ENCODE data around the gene SPSB1.
A peak's percentile ranks its signal among the peaks of the same experiment; 100 is the strongest.

SPSB1 gene

DNA sequence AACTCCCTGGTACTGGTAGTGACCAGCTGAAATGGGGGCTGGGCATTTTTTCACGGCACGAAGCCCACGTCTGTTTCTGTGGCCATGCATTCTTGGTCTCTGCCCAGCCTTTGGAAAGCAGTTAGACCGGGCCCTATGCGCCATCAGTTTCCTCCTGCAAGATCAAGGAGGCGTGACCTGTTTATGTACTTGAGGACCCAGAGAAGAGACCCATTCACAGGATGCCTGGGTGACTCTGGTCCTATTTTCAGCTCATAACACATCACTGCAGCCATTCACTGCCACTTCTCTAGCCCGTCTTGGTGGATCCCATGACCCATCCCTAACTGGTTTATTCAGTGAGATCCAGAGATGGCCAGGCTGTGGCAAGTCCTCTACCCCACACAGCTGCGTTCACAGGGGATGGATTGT, 70.4 kb downstream of the SPSB1 start:
- no peak for ATAC-seq
- no peaks in the 10 kb centered on the region for H3K36me3 Mint-ChIP-seq
- no peak overlapping the region for H3K27ac Mint-ChIP-seq
- no peaks in the 10 kb centered on the region for H3K9me3 Mint-ChIP-seq
- DNase-seq (ENCODE audit: low spot score in 2 of 2): no peak
- no peak overlapping the region for H3K4me3 Mint-ChIP-seq
- H3K4me1 Mint-ChIP-seq: no peaks in the 10 kb centered on the region

DNA sequence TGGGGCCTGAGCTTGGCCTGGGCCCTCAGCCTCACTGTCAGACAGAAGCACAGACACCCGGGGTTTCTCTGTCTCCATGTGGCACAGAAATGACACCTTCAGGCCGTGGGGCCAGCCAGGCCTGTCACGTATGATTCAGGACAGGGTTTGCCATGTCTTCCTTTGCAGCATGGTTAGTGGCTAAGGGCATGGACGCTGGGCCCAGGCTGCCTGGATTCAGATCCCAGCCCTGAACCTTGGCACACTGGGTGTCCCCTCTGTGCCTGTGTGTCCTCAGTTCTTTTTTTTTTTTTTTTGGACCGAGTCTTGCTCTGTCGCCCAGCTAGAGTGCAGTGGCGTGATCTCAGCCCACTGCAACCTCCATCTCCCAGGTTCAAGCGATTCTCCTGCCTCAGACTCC, 73.6 kb downstream of the SPSB1 start:
- Mint-ChIP-seq H3K4me3 (no peak overlapping the region), H3K9me3 (no peaks in the 10 kb centered on the region), H3K27ac (no peak overlapping the region), H3K4me1 (no peaks in the 10 kb centered on the region), H3K36me3 (peaks cover 5% of the 10 kb centered on the region)
- ATAC-seq (no peak), DNase-seq (ENCODE audit: low spot score in 2 of 2) (no peak)

DNA sequence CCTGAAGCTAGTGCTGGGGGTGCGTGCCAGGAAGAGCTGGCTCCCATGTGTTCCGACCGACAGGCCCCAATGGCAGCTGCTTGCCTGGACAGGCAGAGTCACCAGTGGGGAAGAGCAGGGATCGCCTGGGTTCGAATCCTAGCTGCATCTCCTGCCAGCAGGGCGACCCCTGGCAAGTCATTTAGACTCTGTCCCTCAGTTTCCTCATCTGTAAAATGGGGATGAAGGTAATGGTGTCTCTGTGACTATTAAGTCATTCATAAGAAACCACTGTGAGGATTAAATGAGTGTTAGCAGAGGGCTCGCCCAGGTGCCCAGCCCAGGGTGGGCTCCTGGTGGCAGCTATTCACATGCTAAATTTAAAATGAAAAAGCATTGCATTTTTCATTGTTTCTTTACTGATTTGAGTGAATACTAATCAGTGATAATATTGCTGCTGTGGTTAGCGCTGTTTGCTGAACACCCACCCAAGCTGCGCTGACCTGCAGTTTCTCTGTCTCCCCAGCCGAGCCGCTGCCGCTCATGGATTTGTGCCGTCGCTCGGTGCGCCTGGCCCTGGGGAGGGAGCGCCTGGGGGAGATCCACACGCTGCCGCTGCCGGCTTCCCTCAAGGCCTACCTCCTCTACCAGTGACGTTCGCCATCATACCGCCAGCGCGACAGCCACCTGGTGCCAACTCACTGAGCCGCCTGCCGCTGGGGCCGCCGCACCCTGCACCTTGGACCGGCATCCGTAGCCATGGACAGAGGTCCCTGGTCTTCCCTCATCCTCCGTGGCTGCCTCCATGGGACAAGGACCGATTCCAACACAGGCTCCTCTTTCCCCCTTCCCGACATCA, 74.5 kb downstream of the SPSB1 start:
- Mint-ChIP-seq H3K9me3 (no peaks in the 10 kb centered on the region), H3K27ac (no peak overlapping the region), H3K36me3 (peaks cover 5% of the 10 kb centered on the region), H3K4me1 (no peaks in the 10 kb centered on the region), H3K4me3 (no peak overlapping the region)
- ATAC-seq (no peak), DNase-seq (ENCODE audit: low spot score in 2 of 2) (no peak)

DNA sequence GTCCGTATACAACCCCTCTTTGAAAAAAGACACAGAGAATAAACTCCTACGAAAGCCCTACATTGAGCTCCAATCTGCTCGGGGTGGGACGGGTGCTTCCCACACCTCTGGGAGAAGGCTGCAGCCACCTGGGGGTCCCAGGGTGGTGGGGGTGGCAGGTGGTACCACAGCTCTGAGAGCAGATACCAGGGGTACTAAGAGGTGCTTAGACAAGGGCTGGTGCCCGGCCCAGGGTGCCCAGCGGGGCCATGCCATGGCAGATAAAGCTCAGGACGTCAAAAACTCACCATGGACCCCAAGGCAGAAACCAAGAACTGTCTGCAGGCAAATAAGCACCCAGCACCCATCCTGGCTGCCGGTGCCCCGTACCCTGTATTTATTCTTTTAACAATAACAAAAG, 75.1 kb downstream of the SPSB1 start:
- ATAC-seq (no peak), DNase-seq (ENCODE audit: low spot score in 2 of 2) (no peak)
- no peaks in the 10 kb centered on the region for H3K9me3 Mint-ChIP-seq
- H3K36me3 Mint-ChIP-seq: peaks cover 5% of the 10 kb centered on the region
- H3K4me3 Mint-ChIP-seq: no peak overlapping the region
- no peaks in the 10 kb centered on the region for H3K4me1 Mint-ChIP-seq
- no peak overlapping the region for H3K27ac Mint-ChIP-seq

DNA sequence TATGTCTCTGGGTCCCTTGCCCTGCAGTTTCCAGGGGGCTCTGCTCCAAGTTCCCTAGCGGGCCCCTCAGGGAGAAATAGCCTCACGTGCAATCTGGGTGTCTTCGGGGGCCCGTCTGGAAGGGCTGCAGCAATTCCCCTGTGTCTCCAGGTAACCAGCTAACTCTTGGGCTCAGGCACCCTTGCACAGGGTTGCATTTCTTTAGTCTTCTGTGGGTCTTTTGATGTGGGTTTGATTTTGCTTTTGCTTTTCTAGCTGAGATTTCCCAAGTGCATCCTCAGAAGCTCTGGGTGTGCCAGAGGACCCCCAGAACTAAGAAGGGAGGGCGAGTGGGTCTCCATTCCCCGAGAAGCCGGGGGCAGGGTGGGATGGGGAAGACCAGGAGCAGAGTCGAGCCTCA, 75.7 kb downstream of the SPSB1 start:
- no peak for ATAC-seq
- H3K36me3 Mint-ChIP-seq: peaks cover 5% of the 10 kb centered on the region
- DNase-seq (ENCODE audit: low spot score in 2 of 2): no peak
- H3K4me1 Mint-ChIP-seq: no peaks in the 10 kb centered on the region
- no peaks in the 10 kb centered on the region for H3K9me3 Mint-ChIP-seq
- H3K27ac Mint-ChIP-seq: no peak overlapping the region
- H3K4me3 Mint-ChIP-seq: no peak overlapping the region

DNA sequence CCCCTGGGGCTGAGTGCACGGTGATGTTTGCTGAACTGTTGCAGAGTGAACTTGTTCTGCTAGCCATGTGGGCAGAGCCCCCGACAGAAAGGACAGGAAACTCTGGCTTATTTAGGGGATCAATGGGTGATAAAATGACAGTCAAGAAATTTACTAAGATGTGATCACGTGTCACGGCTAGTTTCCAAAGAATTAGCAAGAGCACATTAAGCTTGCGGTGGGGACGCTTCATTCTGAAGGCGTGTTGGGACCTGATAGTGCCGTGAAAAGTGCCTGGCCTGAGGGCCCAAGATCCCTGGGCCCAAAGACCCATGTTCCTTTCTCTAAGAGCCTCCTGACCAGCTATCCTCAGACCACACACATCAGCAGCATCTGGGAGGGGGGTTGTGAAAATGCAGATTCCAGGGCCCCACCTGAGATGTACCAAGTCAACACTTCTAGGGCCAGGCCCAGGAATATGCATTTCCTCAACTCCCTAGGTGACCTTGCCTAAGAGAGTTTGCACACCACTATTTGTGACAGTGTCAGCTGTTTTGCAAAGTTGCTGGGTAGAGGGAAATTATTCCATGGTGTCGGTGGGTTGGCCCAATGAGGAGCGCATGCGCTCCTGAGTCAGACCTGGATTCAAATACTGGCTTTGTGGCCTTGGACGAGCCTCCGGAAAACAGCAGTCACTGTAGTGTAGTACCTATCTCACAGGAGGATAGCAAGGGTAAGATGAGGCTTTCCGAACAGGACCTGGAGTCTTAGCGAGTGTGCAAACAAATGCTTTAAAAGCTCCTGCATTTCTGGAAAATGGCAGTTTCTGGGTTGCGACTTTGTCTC, 77.5 kb downstream of the SPSB1 start:
- Mint-ChIP-seq H3K9me3 (no peaks in the 10 kb centered on the region), H3K4me1 (no peaks in the 10 kb centered on the region), H3K27ac (no peak overlapping the region), H3K4me3 (no peak overlapping the region), H3K36me3 (peaks cover 5% of the 10 kb centered on the region)
- ATAC-seq (no peak), DNase-seq (ENCODE audit: low spot score in 2 of 2) (no peak)

DNA sequence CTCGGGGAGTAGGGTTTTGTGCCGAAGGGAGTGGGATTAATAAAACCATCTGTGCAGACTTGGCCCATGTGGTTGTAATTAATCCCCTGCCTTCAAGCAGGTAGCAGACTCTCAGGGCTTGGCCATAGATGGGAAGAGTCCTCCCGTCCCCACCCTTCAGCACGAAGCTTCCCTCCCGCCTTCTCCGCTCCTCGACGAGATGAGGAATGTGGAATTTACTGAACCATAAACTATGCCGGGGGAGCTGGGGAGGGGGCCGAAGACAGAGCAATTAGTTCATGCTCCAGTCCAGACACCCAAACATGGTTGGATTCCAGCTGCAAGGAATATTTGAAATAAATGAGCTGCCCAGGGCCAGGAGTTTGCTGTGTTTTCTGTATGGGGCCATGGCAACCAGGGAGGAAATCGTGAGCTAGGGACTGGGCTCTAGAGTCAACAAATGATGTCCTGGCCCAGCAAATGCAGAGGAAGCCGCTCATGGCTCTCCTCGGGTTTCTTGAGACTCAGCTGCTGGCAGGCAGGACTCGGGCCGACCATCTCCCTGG, 78.8 kb downstream of the SPSB1 start:
- peaks cover 5% of the 10 kb centered on the region for H3K36me3 Mint-ChIP-seq
- ATAC-seq: no peak
- H3K4me3 Mint-ChIP-seq: no peak overlapping the region
- H3K9me3 Mint-ChIP-seq: no peaks in the 10 kb centered on the region
- H3K27ac Mint-ChIP-seq: no peak overlapping the region
- DNase-seq (ENCODE audit: low spot score in 2 of 2): no peak
- no peaks in the 10 kb centered on the region for H3K4me1 Mint-ChIP-seq

DNA sequence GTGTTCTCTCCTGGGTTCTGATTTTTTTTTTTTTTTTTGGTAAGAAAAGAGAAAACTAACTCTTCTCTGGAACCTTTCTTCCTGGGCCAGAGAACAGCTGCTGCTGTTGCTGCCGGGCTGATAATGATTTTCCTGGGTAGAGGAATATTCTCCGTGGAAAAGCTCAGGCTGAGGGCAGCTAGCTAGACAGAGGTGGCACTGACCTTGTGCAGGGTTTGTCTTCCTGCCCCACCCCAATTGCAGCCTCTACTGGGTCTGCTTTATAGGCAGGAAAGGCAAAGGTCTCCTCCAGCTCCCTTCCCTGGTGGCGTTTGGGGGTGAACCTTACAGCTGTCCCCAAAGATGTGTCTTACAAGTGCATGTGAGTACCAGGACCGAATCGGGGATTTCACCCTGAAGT, 79.3 kb downstream of the SPSB1 start:
- Mint-ChIP-seq H3K4me1 (no peaks in the 10 kb centered on the region), H3K36me3 (peaks cover 5% of the 10 kb centered on the region), H3K27ac (no peak overlapping the region), H3K9me3 (no peaks in the 10 kb centered on the region), H3K4me3 (no peak overlapping the region)
- DNase-seq (ENCODE audit: low spot score in 2 of 2) (no peak), ATAC-seq (no peak)

DNA sequence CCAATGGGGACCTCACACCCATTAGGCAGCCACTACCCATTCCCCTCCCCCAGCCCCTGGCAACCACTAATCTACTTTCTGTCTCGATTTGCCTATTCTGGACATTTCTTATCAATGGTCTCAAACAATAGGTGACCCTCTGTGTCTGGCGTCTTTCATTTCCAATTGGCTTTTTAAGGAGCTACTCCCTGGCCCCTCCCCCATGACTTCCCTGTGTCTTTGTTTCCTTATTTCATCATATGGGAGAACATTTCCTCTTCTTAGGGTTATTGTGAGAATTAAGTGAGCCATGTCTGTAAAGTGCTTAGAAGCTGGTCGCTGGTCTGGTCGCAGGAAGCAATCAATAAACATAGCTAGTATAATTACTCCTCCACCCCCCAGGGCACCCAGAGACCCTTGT, 80.9 kb downstream of the SPSB1 start:
- Mint-ChIP-seq H3K4me3 (no peak overlapping the region), H3K9me3 (no peaks in the 10 kb centered on the region), H3K36me3 (peaks cover 5% of the 10 kb centered on the region), H3K27ac (no peak overlapping the region), H3K4me1 (no peaks in the 10 kb centered on the region)
- no peak for ATAC-seq
- no peak for DNase-seq (ENCODE audit: low spot score in 2 of 2)

DNA sequence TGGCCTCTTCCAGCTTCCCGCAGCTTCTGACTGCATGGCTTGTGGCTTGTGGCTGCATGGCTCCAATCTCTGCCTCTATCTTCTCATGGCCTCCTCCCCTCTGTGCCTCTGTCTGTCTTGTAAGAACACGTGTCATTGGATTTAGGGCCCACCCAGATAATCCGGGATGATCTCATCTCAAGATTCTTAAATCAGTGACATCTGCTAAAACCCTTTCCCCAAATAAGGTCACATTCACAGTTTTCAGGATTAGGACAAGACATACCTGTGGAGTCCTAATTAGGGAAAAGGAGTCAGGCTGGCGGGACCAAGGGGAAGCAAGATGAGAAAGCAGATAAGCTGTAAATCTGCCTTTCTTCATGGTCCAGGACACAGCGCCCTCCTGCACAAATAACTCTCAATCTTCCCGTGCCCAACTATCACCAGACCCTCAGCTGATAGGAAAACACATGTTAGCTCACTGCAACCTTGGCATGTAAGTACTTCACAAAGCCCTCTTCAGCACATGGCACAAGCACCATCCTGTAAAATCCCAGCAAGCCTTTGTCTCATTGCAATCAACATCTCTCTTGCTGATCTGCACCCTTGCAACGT, 82.2 kb downstream of the SPSB1 start:
- no peak for ATAC-seq
- Mint-ChIP-seq H3K4me3 (no peak overlapping the region), H3K27ac (no peak overlapping the region), H3K9me3 (no peaks in the 10 kb centered on the region), H3K36me3 (no peaks in the 10 kb centered on the region), H3K4me1 (no peaks in the 10 kb centered on the region)
- DNase-seq (ENCODE audit: low spot score in 2 of 2): no peak

DNA sequence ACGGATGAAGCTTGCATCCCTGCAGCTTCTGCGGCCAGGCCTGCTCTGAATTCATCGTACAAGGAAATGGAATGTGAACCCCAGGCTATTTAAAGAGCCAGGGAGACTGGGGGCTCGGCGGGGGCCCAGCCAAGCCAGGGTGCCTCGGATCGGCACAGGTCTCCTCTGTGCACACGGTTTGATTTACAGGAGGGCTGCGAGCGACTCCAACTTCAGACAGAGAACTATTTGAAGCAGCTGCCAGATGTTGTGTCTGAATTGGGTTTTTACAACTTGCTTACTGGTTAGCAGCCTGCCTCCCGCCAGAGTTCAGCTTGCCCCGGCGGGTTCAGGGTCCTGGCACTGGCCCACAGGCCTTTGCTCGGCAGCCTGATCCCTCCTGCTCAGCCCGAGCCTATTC, 83.2 kb downstream of the SPSB1 start:
- ATAC-seq (no peak), DNase-seq (ENCODE audit: low spot score in 2 of 2) (no peak)

DNA sequence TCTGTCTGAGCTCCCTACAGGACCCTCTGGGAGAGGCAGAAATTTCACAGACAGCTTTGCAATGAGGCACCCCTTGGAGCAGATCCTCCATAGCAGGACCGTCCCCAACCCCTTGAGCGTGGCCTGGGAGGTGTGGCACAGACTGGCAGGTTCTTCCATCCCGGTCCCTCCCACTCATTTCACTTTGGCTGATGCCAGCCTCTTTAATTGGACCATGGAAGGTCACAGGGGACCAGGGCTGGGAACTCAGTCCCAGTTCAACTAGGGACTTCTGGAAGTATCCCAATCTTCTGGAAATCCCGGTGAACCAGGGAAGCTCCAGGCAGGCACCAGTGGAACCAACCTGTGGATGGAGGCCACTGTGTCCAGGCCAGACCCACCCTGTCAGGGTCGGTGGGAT, 83.7 kb downstream of the SPSB1 start:
- Mint-ChIP-seq H3K9me3 (no peaks in the 10 kb centered on the region), H3K36me3 (no peaks in the 10 kb centered on the region), H3K4me1 (no peaks in the 10 kb centered on the region), H3K4me3 (no peak overlapping the region), H3K27ac (peak overlapping the region; percentile 34)
- DNase-seq (ENCODE audit: low spot score in 2 of 2) (no peak), ATAC-seq (no peak)

More for the DNA sequence above, 83.2 kb downstream of the SPSB1 start:
- no peaks in the 10 kb centered on the region for H3K36me3 Mint-ChIP-seq
- no peak overlapping the region for H3K4me3 Mint-ChIP-seq
- H3K9me3 Mint-ChIP-seq: no peaks in the 10 kb centered on the region
- H3K27ac Mint-ChIP-seq: no peak overlapping the region
- no peaks in the 10 kb centered on the region for H3K4me1 Mint-ChIP-seq

DNA sequence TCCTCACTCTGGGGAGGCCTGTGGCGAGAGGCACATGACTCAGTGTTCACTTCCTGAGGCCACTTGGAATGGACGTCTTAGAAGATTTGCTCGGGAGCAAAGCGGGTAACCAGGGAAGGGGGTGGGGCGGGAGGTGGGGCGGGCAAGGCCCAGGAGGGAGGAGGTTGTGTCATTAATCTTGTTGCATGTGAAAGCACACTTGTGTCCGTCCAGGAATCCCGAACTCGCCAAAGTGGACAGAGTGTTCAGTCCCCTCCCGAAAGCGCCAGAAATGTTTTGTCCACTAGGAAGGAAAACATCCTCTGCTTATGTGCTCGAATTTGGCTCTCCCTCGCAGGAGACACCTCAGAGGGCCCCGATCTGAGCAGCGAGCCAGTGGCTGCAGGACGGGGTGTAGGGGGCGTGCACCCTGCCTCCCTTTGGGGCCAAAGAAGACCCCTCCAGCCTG, 84.2 kb downstream of the SPSB1 start:
- DNase-seq (ENCODE audit: low spot score in 2 of 2): no peak
- no peaks in the 10 kb centered on the region for H3K36me3 Mint-ChIP-seq
- no peaks in the 10 kb centered on the region for H3K4me1 Mint-ChIP-seq
- H3K4me3 Mint-ChIP-seq: no peak overlapping the region
- peak overlapping the region; percentile 34 for H3K27ac Mint-ChIP-seq
- H3K9me3 Mint-ChIP-seq: no peaks in the 10 kb centered on the region
- ATAC-seq: no peak

DNA sequence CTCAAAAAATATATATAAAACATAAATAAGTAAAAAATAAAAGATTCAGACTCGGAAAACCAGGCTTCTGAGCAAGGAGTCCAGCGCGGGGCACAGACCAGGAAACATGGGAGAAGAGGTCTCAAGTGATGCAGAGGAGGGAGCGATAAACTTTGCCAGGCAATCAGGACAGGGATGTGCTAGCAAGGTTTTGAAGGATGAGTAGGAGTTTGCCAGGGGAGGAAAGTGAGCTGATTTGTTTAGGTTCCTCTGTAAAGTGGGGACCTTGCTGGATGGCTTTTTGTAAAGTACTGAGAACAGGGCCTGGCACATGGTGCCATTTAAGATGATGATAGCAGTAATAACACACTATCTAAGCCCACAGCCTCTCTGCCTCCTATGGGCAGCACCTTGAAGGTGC, 86.1 kb downstream of the SPSB1 start:
- Mint-ChIP-seq H3K4me3 (no peak overlapping the region), H3K27ac (no peak overlapping the region), H3K36me3 (no peaks in the 10 kb centered on the region), H3K9me3 (no peaks in the 10 kb centered on the region), H3K4me1 (no peaks in the 10 kb centered on the region)
- ATAC-seq: no peak
- no peak for DNase-seq (ENCODE audit: low spot score in 2 of 2)

DNA sequence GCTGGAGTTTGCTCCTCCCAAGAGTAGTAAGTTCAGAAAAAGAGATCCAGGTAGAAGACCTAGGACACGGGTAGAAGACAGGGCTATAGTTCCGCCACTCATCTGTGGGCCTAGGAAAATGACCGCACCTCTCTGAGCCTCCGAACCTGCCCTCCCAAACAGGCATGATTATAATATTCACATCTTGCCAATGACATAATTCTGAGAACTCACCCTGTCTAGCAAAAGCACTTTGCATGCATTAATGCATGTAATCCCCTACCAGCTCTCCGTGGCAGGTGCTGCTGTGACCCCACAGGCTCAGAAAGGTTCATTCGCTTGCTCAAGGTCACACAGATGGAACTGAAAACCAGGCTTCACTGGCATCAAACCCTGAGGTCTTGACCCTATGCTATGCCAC, 88.0 kb downstream of the SPSB1 start:
- Mint-ChIP-seq H3K36me3 (no peaks in the 10 kb centered on the region), H3K4me1 (no peaks in the 10 kb centered on the region), H3K9me3 (no peaks in the 10 kb centered on the region), H3K4me3 (no peak overlapping the region), H3K27ac (no peak overlapping the region)
- ATAC-seq: no peak
- DNase-seq (ENCODE audit: low spot score in 2 of 2): no peak
